Fibroblast of gingiva (primary cell): ENCODE results near the gene EPC1.
"Not testable (repeated sequence)": the region's sequence is repeated elsewhere in the genome, so short reads cannot be mapped to it uniquely, and the experiment has no call there.

Experiments
- DNase-seq: peaks from one replicate; pipeline ENCODE4 v3.0.0-alpha.2; 2011; ENCODE audit warnings: low read depth

EPC1 gene

DNA sequence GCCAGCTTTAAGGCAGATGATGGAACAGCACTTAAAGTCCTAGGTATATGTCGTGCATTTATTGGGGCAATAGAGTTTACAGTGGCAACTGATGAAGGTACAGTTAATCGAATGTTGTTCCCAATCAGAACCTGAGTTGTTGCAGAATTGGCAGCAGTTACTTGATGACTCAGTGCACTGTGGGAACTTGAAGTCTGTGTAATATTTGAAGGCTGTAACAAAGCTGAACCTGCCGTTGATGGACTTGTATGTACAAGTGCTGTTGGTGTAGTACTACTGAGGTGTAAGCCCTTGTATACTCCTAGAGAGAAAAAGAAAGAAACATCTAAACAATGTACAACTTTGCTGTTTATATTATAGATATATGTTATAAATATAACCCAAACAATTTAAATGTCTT lies 75.3 kb downstream of the EPC1 start:
- peak; percentile 4 for DNase-seq

DNA sequence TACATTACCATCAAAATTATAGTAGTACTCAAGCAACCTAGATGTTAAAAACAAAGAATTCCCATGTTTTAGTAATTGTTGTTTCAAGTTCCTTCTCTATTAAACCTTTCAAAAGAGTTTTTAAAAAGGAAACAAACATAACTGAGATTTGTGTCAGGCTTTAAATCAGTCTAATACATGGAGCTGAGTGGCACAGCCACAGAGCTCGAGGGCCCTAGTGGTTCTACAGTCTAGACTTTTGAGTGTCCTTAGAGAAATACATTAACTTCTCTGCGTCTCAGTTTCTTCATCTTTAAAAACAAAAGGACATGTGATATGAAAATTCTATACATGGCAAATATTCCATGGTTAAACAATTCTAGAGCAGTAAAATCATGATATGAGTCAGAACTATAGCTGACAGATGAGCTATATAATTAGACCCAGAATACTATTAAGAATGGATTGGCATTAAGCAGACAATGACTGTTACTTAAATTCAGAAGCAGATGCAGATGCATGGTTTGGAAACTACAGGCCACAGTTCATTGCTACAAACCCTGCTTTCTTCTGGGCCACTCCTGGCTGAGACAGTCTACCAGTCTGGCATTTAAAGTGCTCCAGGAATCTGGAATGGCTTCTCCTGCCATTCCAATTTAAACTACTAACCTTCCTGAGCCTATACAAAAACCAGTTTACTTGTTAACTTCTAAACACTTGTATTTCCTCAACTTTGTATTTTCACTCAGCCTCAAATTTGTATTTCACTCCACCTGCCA lies 77.4 kb downstream of the EPC1 start:
- DNase-seq, result no peak

DNA sequence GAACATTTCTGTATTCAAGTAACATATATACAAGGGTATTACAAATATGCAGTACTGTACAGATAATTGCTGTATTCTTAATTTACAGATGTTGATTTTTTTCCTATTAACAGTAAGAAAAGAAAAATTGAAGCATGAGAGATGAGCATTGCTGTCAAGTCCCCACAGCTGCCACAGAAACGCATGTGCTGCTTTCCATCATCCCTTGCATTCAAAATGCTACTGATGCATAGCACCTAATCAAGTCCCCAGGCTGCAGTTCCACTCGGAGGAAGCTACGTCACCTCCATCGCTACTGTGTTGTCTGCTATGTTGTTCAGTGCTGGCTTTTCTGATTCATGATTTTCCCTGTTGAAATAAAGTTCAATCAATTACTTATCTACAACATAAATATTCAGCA lies 78.2 kb downstream of the EPC1 start:
- no peak for DNase-seq

DNA sequence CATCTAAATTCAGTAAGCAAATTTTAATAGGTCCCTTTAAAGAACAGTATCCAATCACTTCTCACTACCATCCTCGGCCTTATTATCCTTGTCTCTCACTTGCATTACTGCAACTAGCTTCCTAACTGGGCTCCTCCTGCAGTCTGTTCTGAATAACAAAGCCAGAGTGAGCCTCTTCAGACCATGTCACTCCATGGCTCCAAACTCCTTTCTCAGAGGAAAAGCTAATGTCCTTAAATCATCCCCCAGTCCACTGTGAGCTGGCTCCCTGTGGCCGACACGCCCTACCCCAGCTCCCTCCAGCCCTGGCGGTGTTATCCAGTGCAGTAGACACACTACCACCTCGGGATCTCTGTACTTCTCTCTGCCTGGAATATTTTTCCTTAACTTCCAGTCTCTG lies 80.0 kb downstream of the EPC1 start:
- DNase-seq, result no peak

DNA sequence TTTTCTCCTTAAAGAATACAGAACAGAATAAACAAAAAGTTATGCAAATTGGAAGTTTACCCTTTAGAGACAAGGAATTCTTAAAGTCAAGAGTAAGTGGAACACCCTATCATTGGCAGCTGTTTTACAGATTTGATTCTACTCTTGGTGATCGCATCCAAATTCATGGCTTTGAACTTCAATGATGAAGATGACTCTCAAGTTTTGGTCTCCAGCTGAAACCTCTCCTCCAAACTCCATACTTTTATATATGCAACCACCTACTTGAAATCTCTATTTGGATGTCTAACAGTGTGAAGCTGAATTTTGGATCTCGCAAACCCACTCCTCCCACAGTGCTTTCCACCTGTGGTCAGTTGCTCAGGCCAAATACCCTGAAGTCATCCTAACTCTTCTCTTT lies 80.4 kb downstream of the EPC1 start:
- DNase-seq, result no peak

DNA sequence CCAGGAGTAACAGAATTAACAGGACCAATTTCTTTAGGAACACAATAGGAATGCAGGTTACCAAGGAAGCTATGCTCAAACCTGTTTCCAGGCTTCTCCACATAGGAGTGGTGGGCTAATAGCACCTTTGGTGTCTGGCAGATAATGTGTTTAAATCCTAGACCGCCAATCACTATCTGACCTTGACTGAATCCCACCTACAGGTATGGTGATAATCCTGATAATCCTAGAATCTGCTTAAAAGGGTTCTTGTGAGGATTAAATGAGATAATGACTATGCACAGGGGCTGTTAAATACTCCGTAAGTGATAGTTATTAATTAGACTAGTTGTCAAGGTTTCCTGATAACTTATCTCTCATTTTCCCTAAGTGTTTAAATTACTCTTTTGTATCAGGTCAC lies 81.2 kb downstream of the EPC1 start:
- no peak for DNase-seq

DNA sequence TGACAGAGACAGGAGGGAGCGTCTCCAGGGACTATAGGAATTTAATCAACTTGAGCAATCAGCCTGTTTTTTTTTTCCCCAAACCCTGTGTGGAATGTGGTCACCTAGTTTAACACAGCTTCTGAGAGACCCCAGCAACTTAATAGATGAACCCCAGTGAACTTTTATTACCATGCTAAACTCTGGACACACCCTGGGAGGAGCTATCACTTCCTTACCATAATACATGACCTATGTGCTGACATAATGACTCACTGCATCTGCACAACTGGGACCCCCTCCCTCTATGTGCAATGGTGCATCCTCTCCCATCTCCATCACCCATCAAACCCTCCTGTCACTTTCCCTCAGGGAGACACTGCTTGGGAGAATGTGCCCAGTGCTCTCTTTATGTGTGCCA lies 83.7 kb downstream of the EPC1 start:
- no peak for DNase-seq

DNA sequence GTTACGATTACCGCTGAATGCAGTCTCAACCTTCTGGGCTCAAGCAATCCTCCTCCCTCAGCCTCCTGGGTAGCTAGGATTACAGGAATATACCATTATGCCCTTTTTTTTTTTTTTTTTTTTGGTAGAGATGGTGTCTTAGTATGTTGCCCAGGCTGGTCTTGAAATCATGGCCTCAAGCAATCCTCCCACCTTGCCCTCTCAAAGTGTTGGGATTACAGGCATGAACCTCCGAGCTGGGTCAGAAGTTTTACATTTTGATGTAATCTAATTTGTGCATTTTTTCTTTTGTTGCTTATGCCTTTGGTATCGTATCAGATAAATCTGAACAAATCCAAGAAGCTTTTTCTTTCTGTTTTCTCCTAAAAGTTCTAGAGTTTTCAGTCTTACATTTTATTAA lies 87.4 kb downstream of the EPC1 start:
- no peak for DNase-seq

DNA sequence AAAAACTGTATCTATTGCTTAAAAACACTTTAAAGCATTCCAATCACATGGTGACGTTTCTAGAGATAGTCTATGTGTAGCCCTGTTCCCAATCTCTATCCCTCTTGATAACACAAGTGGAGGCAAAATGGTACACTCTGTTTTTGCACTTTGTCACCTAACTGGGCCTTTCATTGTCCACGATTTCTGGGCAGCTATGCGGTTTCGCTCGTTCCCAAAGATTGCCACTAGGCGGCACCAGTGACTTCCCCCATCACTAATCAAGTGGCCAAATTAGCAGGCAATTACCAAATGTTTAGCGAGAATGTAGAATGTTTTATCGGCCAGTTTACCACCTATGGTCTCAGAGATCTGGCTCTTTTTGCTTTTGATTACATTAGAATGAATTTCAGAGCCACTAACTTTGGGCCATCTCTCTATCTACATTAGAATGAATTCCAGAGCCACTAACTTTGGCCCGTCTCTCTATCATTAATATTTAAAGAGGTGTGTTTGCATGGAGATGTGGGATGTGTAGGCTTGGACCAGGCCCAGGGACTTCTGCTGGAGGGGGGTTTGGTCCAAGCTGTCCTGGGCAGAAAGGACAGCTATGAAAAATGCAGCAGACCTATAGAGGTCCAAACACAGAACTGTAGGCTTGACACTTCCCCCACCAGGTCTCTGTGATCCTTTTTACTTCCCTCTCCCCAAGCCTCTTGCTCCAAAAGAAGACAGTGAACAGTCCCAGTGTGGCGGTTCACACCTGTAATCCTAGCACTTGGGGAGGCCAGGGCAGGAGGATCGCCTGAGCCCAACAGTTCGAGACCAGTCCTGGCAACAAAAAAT lies 90.1 kb downstream of the EPC1 start:
- peak; percentile 45 for DNase-seq

DNA sequence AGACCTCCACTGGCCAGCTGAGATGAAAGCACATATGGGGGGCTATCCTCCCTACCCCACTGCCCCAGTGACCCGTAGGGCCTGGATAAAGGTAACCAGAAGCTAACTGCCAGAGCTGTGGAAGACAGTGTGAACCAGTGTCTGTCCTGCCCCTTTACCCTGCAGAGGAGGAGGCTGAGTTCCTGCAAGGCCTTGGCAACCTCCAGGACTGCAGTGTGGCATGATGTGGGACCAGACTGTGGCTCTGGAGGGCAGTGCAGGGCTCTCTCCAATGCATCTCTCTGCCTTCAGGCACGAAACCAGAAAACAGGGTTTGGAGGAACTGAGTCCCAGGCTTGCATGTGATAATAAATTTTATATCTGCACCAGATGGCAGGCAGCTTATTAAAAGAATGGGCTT lies 93.1 kb downstream of the EPC1 start:
- DNase-seq, result no peak

DNA sequence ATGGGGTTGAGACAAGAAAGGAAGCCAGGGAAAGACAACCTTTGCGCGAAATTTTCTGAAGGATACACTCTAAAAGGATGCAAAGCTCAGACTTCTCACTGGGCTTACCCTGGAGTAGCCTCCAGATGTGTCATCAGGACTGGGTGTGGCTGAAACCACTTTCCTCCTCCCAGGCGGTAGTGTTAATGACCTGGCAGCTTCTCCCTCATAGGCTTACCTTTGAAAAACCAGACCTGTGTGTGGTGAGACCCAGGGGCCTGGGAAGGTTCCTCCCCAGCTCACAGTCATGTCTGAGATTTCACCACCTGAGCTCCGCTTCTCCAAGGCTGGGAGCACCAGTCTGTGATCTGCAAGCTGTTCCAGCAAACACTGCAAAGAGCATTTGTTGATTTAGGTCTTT lies 93.7 kb downstream of the EPC1 start:
- no peak for DNase-seq

DNA sequence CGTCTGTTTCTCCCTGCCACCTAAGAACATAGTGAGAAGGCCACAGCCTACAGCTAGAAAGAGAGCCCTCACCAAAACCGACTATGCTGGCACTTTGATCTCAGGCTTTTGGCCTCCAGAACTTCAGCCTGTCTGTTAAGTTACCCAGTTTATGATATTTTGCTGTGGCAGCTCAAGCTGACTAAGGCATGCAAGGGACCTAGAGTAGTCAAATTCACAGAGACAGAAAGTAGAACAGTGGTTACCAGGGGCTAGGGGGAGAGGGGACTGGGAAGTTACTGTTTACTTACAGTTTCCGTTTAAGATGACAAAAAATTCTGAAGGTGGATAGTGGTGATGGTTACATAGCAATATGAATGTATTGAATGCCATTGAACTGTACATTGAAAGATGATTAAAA lies 96.5 kb downstream of the EPC1 start:
- DNase-seq, result not testable (repeated sequence)

DNA sequence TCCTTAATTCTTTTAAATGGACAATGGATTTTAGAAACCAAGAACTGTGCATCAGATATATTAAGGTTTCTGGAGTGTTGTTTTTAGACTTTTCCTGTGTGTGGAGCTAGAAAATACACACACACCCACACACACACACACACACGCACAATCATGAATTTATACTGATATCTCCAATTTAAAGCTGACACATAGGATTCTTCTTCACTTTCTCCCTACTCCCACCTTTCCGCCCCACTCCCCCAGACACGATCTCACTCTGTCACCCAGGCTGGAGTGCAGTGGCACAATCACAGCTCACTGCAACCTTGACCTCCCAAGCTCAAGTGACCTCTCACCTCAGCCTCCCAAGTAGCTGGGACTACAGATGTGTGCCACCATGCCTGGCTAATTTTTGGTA lies 100.3 kb downstream of the EPC1 start:
- no peak for DNase-seq

DNA sequence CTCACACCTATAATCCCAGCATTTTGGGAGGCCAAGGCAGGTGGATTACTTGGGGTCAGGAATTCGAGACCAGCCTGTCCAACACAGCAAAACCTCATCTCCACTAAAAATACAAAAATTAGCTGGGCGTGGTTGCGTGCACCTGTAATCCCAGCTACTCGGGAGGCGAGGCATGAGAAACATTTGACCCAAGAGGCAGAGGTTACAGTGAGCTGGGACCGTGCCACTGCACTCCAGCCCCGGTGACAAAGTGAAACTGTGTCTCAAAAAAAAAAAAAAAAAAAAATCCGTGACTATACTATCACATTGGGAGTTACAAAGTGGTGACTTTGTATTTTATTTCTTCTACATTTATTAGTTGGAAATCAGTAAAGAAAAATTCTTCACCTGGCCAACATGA lies 101.2 kb downstream of the EPC1 start:
- DNase-seq, result no peak

DNA sequence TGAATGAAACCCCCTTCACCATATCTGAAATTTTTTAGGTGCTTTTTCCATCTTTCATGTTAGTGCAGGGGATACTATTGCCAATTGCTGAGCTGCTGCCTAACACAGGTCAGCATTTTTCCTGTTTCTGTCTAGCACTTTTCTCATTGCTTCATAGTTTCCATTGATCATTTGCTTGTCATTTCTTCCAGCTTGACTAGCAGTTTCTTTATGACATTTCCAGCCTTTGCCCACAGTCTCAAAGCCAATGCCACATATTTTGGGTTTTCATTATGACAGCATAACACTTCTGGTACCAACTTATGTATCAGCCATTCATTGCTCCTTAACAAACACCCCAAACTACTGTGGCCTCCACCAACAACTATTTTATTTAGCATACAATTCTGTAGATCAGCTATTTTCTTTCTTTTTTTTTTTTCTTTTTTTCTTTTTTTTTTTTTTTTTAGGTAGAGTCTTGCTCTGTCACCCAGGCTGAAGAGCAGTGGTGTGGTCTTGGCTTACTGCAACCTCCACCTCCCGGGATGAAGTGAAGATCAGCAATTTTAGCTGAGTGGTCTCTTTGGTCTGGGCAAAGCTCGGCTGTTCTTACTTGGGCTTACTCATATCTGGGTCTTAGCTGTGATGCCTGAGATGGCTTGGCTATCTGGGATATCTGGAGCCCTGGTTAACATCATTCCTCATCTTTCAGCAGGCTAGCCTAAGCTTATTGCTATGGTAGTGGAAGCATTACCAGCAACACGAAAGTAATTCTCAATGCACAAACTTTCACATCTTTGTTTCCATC lies 102.3 kb downstream of the EPC1 start:
- DNase-seq, result peak; percentile 38

DNA sequence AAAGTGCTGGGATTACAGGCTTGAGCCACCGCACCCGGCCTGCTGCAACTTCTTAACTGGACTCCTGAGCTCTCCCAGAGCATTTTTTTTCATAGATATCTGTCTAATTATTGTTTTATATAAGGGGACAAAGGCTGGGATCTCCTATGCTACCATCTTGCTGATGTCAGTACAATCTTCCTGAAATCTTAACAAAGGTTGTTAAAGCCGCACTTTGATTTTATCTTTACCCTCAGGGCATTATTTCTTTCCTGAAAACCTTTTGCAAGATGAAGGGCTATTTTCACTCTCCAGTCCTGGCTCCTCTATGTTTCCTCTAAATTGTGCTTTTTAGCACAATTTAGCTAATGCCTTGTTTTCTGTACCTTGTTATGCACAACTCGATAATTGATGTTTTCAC lies 102.9 kb downstream of the EPC1 start:
- DNase-seq, result no peak

DNA sequence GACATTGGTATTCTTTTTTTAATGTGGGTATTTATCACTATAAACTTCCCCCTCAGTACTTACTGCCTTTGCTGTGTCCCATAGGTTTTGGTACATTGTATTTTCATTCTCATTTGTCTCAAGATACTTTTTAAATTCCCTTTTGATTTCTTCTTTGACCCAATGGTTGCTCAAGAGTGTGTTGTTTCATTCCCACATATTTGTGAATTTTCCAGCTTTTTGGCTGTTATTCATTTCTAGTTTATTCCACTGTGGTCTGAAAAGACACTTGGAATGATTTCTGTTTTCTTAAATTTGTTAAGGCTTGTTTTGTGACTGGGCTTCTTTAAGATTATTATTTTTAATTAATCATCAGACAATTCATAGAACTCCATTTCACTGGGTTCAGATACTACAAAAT lies 105.0 kb downstream of the EPC1 start:
- peak; percentile 26 for DNase-seq

DNA sequence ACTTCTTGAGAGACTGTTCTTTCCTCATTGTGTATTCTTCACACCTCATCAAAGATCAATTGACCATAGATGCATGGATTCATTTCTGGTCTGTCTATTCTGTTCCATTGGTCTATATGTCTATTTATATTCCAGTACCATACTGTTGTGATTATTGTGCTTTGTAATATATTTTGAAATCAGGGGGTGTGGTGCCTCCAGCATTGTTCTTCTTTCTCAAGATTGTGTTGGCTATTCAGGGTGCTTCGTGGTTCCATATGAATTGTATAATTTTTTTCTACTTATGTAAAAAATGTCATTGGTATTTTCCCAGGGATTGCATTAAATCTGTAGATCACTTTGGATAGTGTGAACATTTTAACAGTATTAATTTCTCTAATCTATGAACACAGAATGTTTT lies 106.5 kb downstream of the EPC1 start:
- DNase-seq, result peak; percentile 27

DNA sequence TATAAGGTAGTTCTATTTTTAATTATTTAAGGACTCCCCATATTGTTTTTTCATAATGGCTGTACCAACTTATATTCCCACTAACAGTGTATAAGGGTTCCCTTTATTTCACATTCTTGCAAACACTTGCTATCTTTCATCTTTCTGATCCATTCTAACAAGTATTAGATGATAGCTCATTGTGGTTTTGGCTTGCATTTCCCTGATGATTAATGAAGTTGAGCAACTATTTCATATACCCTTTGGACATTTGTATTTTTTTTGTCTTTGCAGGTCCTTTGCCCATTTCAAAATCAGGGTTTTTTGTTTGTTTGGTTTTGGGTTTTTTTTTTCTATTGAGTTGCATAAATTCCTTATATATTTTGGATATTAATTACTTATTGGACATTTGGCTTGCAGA lies 107.2 kb downstream of the EPC1 start:
- DNase-seq, result peak; percentile 86

DNA sequence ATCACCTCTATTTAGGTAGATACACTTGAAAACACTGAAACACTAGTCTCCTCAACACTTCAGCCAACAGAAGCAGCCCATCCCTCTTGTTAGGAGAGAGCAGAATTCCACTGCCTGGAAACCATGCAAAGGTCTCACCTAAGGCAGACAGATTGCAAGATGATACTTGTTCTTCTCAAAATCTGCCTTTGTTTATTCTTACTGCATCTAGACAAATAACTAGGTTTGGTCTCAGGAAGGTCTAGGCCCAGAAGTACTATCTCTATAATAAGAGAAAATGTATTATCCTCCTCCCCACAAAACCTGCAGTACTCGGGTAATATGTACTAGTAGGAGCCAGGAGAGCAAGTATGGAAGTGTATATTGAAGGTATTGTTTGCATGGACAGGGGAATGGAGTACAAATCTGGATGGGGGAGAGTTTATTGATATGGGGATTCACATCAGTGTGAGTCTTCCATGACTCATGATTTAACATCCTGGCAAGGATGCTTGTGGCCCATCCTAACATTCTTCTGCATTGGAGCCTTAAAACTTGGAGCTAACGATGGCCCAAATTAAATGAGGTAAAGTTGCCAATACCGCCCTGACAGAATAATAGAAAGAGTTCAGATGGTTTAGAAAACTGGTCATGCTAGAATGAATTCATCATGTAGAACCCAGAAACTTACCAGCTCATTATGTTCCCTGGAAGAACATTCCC lies 109.2 kb downstream of the EPC1 start:
- peak; percentile 70 for DNase-seq

DNA sequence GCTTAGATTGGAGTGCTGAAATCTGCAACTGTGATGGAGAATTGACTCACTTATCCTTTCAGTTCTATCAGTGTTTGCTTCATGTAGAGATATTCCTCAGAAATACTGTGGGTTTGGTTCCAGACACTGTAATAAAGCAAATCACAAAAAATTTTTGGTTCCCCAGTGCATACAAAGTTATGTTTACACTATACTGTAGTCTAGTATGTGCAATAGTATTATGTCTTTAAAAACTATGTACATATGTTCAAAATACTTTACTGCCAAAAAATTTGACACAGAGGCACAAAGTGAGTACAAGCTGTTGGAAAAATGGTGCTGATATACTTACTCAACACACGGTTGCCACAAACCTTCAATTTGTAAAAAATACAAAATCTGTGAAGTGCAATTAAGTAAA lies 112.5 kb downstream of the EPC1 start:
- peak; percentile 8 for DNase-seq

DNA sequence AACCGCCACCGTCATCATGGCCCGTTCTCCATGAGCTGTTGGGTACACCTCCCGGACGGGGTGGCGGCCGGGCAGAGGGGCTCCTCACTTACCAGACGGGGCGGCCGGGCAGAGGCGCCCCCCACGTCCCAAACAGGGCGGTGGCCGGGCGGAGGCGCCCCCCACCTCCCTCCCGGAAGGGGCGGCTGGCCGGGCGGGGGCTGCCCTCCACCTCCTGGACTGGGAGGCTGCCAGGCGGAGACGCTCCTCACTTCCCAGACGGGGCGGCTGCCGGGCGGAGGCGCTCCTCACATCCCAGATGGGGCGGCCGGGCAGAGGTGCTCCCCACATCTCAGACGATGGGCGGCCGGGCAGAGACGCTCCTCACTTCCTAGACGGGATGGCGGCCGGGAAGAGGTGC lies 113.6 kb downstream of the EPC1 start:
- DNase-seq, result not testable (repeated sequence)
